ENCODE data around the gene ZNF296. TPM values are rescaled to one million over a fixed set of nuclear protein-coding genes. Genes with fewer than 3 reads are reported as not detected.

Gene ZNF296
- total and polyA plus RNA-seq, 2 of the 13 experiments (the other 11 are each of a cell fraction or from before 2014, with no cell fraction given) = 0.26 to 0.62 TPM

DNA sequence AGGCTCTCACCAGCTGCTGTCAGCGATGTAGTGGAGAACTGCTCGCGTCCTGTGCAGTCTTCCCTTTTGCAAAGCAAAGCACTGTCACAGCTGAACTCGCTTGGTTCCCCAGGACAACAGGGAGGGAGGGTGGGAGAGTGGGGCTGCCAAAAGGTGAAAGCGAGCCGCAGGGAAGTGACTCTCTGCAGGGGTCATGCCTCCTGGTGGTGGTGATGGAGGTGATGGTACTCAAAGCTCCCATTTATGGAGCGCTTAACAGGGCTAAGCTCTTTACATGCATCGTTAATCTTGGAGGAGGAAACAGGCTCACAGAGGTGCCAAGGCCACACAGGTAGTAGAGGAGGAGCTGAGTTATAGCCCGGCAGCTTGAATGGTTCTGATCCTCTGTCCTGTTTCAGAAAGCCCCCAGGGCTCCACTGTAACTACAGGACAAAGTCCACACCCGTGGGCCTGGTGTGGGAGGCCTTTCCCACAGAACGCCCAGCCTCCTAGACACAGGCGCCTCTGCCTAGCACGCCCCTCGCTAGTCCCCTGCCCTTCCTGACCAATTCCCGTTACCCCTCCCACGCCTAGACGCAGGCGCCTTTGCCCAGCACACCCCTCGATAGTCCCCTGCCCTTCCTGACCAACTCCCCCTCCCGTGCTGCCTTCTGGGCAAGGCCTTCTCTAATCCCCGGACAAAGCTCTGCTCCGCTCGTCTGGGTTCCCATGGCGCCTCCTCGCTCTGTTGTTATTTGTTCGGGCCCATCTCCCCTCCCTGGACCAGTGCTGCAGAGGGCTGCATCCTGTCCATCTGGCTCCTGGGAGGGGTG is 27.4 kb upstream of the ZNF296 start (continued):
- TF ChIP-seq KAT2B (IDR thresholded peaks at IDR 0.05; ENCODE audit: borderline replicate concordance, low read depth, low read length) (no peak), ZNF292 (CRISPR knock-in tag; IDR thresholded peaks at IDR 0.05; ENCODE audit: borderline replicate concordance, low read depth) (peak; percentile 76; the same call in 1 of the 2 replicates), ZNF569 (CRISPR knock-in tag; IDR thresholded peaks at IDR 0.05; ENCODE audit: borderline replicate concordance) (no peak), BRD4 (CRISPR knock-in tag; IDR thresholded peaks at IDR 0.05) (no peak), ETV5 (CRISPR knock-in tag; IDR thresholded peaks at IDR 0.05; ENCODE audit: borderline replicate concordance) (no peak), U2AF1 (optimal IDR thresholded peaks at IDR 0.05; ENCODE audit: low read depth, low read length) (no peak), ZNF251 (CRISPR knock-in tag; IDR thresholded peaks at IDR 0.05) (no peak), YEATS4 (CRISPR knock-in tag; IDR thresholded peaks at IDR 0.05; ENCODE audit: borderline replicate concordance) (peak; percentile 58; the same call in 1 of the 2 replicates), ERF (CRISPR knock-in tag; IDR thresholded peaks at IDR 0.05) (peak; percentile 39; the same call in 1 of the 2 replicates), TOE1 (CRISPR knock-in tag; IDR thresholded peaks at IDR 0.05) (no peak), ATF1 (CRISPR knock-in tag; IDR thresholded peaks at IDR 0.05) (no peak)
- TF ChIP-seq, protein P1, sequence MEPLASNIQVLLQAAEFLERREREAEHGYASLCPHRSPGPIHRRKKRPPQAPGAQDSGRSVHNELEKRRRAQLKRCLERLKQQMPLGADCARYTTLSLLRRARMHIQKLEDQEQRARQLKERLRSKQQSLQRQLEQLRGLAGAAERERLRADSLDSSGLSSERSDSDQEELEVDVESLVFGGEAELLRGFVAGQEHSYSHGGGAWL (CRISPR knock-in tag; IDR thresholded peaks at IDR 0.05) = no peak
- TF ChIP-seq, protein P2, sequence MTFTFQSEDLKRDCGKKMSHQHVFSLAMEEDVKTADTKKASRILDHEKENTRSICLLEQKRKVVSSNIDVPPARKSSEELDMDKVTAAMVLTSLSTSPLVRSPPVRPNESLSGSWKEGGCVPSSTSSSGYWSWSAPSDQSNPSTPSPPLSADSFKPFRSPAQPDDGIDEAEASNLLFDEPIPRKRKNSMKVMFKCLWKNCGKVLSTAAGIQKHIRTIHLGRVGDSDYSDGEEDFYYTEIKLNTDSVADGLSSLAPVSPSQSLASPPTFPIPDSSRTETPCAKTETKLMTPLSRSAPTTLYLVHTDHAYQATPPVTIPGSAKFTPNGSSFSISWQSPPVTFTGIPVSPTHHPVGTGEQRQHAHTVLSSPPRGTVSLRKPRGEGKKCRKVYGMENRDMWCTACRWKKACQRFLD (CRISPR knock-in tag; IDR thresholded peaks at IDR 0.05; ENCODE audit: borderline replicate concordance) = no peak
- TF ChIP-seq, protein P3, sequence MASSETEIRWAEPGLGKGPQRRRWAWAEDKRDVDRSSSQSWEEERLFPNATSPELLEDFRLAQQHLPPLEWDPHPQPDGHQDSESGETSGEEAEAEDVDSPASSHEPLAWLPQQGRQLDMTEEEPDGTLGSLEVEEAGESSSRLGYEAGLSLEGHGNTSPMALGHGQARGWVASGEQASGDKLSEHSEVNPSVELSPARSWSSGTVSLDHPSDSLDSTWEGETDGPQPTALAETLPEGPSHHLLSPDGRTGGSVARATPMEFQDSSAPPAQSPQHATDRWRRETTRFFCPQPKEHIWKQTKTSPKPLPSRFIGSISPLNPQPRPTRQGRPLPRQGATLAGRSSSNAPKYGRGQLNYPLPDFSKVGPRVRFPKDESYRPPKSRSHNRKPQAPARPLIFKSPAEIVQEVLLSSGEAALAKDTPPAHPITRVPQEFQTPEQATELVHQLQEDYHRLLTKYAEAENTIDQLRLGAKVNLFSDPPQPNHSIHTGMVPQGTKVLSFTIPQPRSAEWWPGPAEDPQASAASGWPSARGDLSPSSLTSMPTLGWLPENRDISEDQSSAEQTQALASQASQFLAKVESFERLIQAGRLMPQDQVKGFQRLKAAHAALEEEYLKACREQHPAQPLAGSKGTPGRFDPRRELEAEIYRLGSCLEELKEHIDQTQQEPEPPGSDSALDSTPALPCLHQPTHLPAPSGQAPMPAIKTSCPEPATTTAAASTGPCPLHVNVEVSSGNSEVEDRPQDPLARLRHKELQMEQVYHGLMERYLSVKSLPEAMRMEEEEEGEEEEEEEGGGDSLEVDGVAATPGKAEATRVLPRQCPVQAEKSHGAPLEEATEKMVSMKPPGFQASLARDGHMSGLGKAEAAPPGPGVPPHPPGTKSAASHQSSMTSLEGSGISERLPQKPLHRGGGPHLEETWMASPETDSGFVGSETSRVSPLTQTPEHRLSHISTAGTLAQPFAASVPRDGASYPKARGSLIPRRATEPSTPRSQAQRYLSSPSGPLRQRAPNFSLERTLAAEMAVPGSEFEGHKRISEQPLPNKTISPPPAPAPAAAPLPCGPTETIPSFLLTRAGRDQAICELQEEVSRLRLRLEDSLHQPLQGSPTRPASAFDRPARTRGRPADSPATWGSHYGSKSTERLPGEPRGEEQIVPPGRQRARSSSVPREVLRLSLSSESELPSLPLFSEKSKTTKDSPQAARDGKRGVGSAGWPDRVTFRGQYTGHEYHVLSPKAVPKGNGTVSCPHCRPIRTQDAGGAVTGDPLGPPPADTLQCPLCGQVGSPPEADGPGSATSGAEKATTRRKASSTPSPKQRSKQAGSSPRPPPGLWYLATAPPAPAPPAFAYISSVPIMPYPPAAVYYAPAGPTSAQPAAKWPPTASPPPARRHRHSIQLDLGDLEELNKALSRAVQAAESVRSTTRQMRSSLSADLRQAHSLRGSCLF (CRISPR knock-in tag; IDR thresholded peaks at IDR 0.05; ENCODE audit: borderline replicate concordance) = no peak
- TF ChIP-seq, protein P4, sequence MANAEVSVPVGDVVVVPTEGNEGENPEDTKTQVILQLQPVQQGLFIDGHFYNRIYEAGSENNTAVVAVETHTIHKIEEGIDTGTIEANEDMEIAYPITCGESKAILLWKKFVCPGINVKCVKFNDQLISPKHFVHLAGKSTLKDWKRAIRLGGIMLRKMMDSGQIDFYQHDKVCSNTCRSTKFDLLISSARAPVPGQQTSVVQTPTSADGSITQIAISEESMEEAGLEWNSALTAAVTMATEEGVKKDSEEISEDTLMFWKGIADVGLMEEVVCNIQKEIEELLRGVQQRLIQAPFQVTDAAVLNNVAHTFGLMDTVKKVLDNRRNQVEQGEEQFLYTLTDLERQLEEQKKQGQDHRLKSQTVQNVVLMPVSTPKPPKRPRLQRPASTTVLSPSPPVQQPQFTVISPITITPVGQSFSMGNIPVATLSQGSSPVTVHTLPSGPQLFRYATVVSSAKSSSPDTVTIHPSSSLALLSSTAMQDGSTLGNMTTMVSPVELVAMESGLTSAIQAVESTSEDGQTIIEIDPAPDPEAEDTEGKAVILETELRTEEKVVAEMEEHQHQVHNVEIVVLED (CRISPR knock-in tag; IDR thresholded peaks at IDR 0.05; ENCODE audit: borderline replicate concordance) = no peak
- TF ChIP-seq, protein P5, sequence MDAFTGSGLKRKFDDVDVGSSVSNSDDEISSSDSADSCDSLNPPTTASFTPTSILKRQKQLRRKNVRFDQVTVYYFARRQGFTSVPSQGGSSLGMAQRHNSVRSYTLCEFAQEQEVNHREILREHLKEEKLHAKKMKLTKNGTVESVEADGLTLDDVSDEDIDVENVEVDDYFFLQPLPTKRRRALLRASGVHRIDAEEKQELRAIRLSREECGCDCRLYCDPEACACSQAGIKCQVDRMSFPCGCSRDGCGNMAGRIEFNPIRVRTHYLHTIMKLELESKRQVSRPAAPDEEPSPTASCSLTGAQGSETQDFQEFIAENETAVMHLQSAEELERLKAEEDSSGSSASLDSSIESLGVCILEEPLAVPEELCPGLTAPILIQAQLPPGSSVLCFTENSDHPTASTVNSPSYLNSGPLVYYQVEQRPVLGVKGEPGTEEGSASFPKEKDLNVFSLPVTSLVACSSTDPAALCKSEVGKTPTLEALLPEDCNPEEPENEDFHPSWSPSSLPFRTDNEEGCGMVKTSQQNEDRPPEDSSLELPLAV (CRISPR knock-in tag; conservative IDR thresholded peaks at IDR 0.05; ENCODE audit: low read depth) = no peak
- TF ChIP-seq, protein P6, sequence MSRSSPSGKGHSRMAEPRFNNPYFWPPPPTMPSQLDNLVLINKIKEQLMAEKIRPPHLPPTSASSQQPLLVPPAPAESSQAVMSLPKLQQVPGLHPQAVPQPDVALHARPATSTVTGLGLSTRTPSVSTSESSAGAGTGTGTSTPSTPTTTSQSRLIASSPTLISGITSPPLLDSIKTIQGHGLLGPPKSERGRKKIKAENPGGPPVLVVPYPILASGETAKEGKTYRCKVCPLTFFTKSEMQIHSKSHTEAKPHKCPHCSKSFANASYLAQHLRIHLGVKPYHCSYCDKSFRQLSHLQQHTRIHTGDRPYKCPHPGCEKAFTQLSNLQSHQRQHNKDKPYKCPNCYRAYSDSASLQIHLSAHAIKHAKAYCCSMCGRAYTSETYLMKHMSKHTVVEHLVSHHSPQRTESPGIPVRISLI (CRISPR knock-in tag; IDR thresholded peaks at IDR 0.05; ENCODE audit: borderline replicate concordance) = no peak
